GM12878 (cell line): Measurements from ENCODE around the gene MYCN. TPM values are rescaled to one million over a fixed set of nuclear protein-coding genes. Genes with fewer than 3 reads are reported as not detected.

Source experiments
- BCL11A ChIP-seq: IDR thresholded peaks from 2 replicates; pipeline ENCODE4 v1.6.1; 2011; ENCODE audit warnings: low read depth, low read length
- FOS ChIP-seq: IDR thresholded peaks from 3 replicates; pipeline ENCODE4 v1.6.1; 2011; ENCODE audit warnings: borderline replicate concordance; ENCODE audit not compliant: insufficient read length; ENCODE audit errors: extremely low read depth
- FOXM1 ChIP-seq: IDR thresholded peaks from 2 replicates; pipeline ENCODE4 v1.6.1; 2012; ENCODE audit warnings: low read depth, mild to moderate bottlenecking, inconsistent platforms, low read length, moderate library complexity
- KAT2A ChIP-seq: conservative IDR thresholded peaks from 2 replicates; pipeline ENCODE4 v1.6.1; 2011; ENCODE audit warnings: low read depth, low read length; ENCODE audit not compliant: control insufficient read depth
- PAX8 ChIP-seq: fragments of 450-650 bp; IDR thresholded peaks from 2 replicates; pipeline ENCODE4 v1.6.1; 2017; ENCODE audit warnings: mild to moderate bottlenecking, moderate library complexity
- SMC3 ChIP-seq: IDR thresholded peaks from 2 replicates; pipeline ENCODE4 v1.6.1; 2011; ENCODE audit warnings: low read length, improper control_type of control experiment, borderline replicate concordance
- polyA plus RNA-seq, 11 experiments: library from polyadenylated mRNA; depleted of rRNA in 4 of 11; unstranded in 6 of 11; stranded (reverse) in 5 of 11; fragments of >200 nt; fragmentation: Nextera tagmentation in 4 of 11; fragmentation: Illumina TruSeq in 1 of 11; extraction: Ambion mirVana in 4 of 11; extraction: Trizol in 1 of 11; gene quantifications; 1 replicate in 1 of 11; 2 replicates in 10 of 11; pipeline versions ENCODE4 v1.2.1 to v1.2.3, GENCODE V29; 2011 to 2016; ENCODE audit warnings: inconsistent platforms in 2 of 11, missing spikeins in 2 of 11, low read depth in 1 of 11
- total RNA-seq, 4 experiments: library from RNA; depleted of rRNA in 3 of 4; stranded (reverse); fragments of >200 nt in 3 of 4; fragmentation: Illumina TruSeq in 1 of 4; extraction: Trizol in 1 of 4; gene quantifications; 2 replicates each; pipeline versions ENCODE4 v1.2.1 to v1.2.3, GENCODE V29; 2013 to 2021
- TF ChIP-seq, protein P1 (sequence below): IDR thresholded peaks from 2 replicates; pipeline ENCODE4 v1.6.1; 2012; ENCODE audit warnings: improper control_type of control experiment, low read depth, low read length; ENCODE audit not compliant: insufficient replicate concordance

Gene MYCN
- total and polyA plus RNA-seq, 10 of the 15 experiments (the other 5 are each of a cell fraction or from before 2014, with no cell fraction given) = not detected

DNA sequence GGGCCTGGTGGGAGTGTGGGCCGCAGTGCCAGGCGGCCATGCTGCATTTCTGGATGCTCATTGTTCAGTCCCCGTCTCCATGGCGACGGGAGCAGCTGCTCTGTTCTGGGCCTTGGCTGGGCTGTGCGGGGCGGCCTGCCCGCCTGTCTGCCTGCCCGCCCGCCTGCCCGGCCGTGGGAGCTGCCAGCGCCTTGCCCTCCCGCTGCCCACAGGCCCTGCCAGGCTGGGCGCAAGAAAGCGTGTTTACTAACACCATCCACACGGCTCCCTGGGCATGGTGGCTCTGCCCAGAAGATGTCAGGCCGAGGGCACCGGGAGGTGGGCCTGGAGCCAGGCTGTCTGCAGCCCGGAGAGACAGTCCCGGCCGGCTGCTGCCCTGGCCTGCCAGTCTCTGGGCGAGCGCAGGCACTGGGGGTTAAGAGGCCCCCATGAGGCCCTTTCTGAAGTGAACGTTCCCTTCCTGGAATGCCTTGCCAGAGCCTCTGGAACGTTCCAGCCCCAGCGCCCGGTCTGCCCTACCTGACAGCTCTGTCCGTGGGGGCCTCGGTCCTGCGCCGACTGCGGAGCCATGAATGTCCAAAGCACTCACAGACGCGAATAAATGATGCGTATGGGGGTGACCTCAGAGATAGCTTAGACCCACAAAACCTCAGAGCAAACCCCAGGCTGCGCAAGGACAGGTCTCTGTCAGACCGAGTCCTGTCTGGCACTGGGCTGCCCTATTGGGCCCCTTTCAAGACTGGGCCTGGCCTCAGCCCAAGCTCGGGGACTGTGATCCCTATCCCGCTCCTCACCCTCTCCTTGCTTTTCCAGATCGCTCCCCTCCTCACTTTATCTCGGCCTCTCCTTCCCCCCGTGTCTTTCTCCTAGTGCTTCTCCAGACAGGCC is 44.3 kb downstream of the MYCN start (continued):
- TF ChIP-seq, protein P1, sequence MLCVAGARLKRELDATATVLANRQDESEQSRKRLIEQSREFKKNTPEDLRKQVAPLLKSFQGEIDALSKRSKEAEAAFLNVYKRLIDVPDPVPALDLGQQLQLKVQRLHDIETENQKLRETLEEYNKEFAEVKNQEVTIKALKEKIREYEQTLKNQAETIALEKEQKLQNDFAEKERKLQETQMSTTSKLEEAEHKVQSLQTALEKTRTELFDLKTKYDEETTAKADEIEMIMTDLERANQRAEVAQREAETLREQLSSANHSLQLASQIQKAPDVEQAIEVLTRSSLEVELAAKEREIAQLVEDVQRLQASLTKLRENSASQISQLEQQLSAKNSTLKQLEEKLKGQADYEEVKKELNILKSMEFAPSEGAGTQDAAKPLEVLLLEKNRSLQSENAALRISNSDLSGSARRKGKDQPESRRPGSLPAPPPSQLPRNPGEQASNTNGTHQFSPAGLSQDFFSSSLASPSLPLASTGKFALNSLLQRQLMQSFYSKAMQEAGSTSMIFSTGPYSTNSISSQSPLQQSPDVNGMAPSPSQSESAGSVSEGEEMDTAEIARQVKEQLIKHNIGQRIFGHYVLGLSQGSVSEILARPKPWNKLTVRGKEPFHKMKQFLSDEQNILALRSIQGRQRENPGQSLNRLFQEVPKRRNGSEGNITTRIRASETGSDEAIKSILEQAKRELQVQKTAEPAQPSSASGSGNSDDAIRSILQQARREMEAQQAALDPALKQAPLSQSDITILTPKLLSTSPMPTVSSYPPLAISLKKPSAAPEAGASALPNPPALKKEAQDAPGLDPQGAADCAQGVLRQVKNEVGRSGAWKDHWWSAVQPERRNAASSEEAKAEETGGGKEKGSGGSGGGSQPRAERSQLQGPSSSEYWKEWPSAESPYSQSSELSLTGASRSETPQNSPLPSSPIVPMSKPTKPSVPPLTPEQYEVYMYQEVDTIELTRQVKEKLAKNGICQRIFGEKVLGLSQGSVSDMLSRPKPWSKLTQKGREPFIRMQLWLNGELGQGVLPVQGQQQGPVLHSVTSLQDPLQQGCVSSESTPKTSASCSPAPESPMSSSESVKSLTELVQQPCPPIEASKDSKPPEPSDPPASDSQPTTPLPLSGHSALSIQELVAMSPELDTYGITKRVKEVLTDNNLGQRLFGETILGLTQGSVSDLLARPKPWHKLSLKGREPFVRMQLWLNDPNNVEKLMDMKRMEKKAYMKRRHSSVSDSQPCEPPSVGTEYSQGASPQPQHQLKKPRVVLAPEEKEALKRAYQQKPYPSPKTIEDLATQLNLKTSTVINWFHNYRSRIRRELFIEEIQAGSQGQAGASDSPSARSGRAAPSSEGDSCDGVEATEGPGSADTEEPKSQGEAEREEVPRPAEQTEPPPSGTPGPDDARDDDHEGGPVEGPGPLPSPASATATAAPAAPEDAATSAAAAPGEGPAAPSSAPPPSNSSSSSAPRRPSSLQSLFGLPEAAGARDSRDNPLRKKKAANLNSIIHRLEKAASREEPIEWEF = no peak
- TF ChIP-seq SMC3 = no peak
- TF ChIP-seq KAT2A = no peak
- no peak for TF ChIP-seq FOXM1
- no peak for TF ChIP-seq BCL11A
- no peak for TF ChIP-seq FOS
- TF ChIP-seq PAX8 = no peak
